SU-DHL-6 (cell line): ENCODE results near the gene TNPO1.

Source experiments
- CTCF ChIP-seq: fragments of 200-600 bp; sonication (generic); IDR thresholded peaks from one replicate; pipeline ENCODE4 v1.5.1; 2017; ENCODE audit warnings: antibody characterized with exemption, mild to moderate bottlenecking, low read length, moderate library complexity; ENCODE audit not compliant: insufficient read depth, poor library complexity, severe bottlenecking
- EZH2phosphoT487 ChIP-seq: fragments of 200-600 bp; sonication (generic), shearing (Covaris generic); conservative IDR thresholded peaks from 2 replicates; pipeline ENCODE4 v1.6.1; 2018; ENCODE audit warnings: mild to moderate bottlenecking, antibody characterized with exemption, low read length, moderate library complexity, mixed read lengths

DNA sequence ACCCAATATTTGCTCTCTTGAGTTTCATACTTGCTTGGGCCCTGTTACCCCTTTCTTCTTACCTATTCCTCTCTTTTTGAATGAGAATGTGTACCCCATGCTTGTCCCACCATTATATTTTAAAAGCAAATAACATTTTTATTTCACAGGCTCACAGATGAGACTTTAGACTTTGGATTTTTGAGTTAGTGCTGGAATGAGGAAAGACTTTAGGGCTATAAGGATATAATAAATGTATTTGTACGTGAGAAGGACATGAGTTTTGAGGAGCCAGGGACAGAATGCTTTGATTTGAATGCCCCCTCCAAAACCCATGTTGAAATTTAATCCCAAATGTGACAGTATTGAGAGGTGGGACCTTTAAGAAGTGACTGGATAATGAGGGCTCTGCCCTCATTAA lies 33.1 kb upstream of the TNPO1 start:
- no peak for TF ChIP-seq CTCF
- TF ChIP-seq EZH2phosphoT487, result no peak
